ENCODE results near the gene KIFC3. TPM values are rescaled to one million over a fixed set of nuclear protein-coding genes. Genes with fewer than 3 reads are reported as not detected.

KIFC3 gene
- total RNA-seq, 1 donor from 2014 or later, result 96.9 TPM

GRCh38 chr16:57725151-57725550 lies 77.1 kb downstream of the KIFC3 start:
- Mint-ChIP-seq H3K27ac (ENCODE audit: unreplicated experiment) (no peak overlapping the region), H3K4me1 (ENCODE audit: low read depth, unreplicated experiment) (no peaks in the 10 kb centered on the region), H3K4me3 (ENCODE audit: unreplicated experiment) (no peak overlapping the region), H3K27me3 (ENCODE audit: low read depth, unreplicated experiment) (peaks cover 11% of the 10 kb centered on the region), H3K9me3 (ENCODE audit: unreplicated experiment) (no peaks in the 10 kb centered on the region), H3K36me3 (ENCODE audit: low read depth, unreplicated experiment) (no peaks in the 10 kb centered on the region)
- no peaks in the 10 kb centered on the region for H3K79me2 ChIP-seq (ENCODE audit: insufficient read depth, low read length)
- DNase-seq (ENCODE audit: low read depth) (no peak), FAIRE-seq (no peak)
- H3K27me3 ChIP-seq (ENCODE audit: insufficient read depth, low read length), result no peaks in the 10 kb centered on the region
- H3K27ac ChIP-seq (ENCODE audit: low read depth, low read length), result no peak overlapping the region
- H4K20me1 ChIP-seq (ENCODE audit: insufficient read depth, low read length), result no peaks in the 10 kb centered on the region
- H3K4me3 ChIP-seq (ENCODE audit: insufficient read depth, low read depth, low read length), result no peak overlapping the region
- TF ChIP-seq CTCF (IDR thresholded peaks at IDR 0.05; ENCODE audit: insufficient read depth, low read depth, low read length) (no peak), EZH2 (IDR thresholded peaks at IDR 0.05; ENCODE audit: insufficient read depth, low read length) (no peak)
- H3K4me1 ChIP-seq (ENCODE audit: insufficient read depth, low read length), result no peaks in the 10 kb centered on the region
- H3K4me2 ChIP-seq (ENCODE audit: low read length), result no peak overlapping the region
- H3K36me3 ChIP-seq (ENCODE audit: insufficient read depth, low read length), result no peaks in the 10 kb centered on the region
- no peaks in the 10 kb centered on the region for H3K9me3 ChIP-seq (ENCODE audit: insufficient read depth, low read depth, low read length)
- no peak overlapping the region for H3K9ac ChIP-seq (ENCODE audit: low read length)
- no peak overlapping the region for H2AFZ ChIP-seq (ENCODE audit: low read depth, low read length)

GRCh38 chr16:57724531-57724930 lies 77.8 kb downstream of the KIFC3 start:
- Histone ChIP-seq H3K4me3 (ENCODE audit: insufficient read depth, low read depth, low read length) (no peak overlapping the region), H3K9me3 (ENCODE audit: insufficient read depth, low read depth, low read length) (no peaks in the 10 kb centered on the region), H3K4me1 (ENCODE audit: insufficient read depth, low read length) (no peaks in the 10 kb centered on the region), H3K27ac (ENCODE audit: low read depth, low read length) (no peak overlapping the region), H3K36me3 (ENCODE audit: insufficient read depth, low read length) (no peaks in the 10 kb centered on the region), H3K9ac (ENCODE audit: low read length) (no peak overlapping the region), H3K79me2 (ENCODE audit: insufficient read depth, low read length) (no peaks in the 10 kb centered on the region), H3K27me3 (ENCODE audit: insufficient read depth, low read length) (no peaks in the 10 kb centered on the region), H2AFZ (ENCODE audit: low read depth, low read length) (no peak overlapping the region), H3K4me2 (ENCODE audit: low read length) (no peak overlapping the region), H4K20me1 (ENCODE audit: insufficient read depth, low read length) (no peaks in the 10 kb centered on the region)
- H3K4me1 Mint-ChIP-seq (ENCODE audit: low read depth, unreplicated experiment), result no peaks in the 10 kb centered on the region
- no peaks in the 10 kb centered on the region for H3K9me3 Mint-ChIP-seq (ENCODE audit: unreplicated experiment)
- no peak for DNase-seq (ENCODE audit: low read depth)
- no peak for FAIRE-seq
- H3K36me3 Mint-ChIP-seq (ENCODE audit: low read depth, unreplicated experiment), result no peaks in the 10 kb centered on the region
- H3K4me3 Mint-ChIP-seq (ENCODE audit: unreplicated experiment), result no peak overlapping the region
- TF ChIP-seq CTCF (IDR thresholded peaks at IDR 0.05; ENCODE audit: insufficient read depth, low read depth, low read length), result no peak
- TF ChIP-seq EZH2 (IDR thresholded peaks at IDR 0.05; ENCODE audit: insufficient read depth, low read length), result no peak
- peaks cover 12% of the 10 kb centered on the region for H3K27me3 Mint-ChIP-seq (ENCODE audit: low read depth, unreplicated experiment)
- H3K27ac Mint-ChIP-seq (ENCODE audit: unreplicated experiment), result no peak overlapping the region

GRCh38 chr16:57723170-57723569 lies 79.1 kb downstream of the KIFC3 start:
- Mint-ChIP-seq H3K4me3 (ENCODE audit: unreplicated experiment) (no peak overlapping the region), H3K36me3 (ENCODE audit: low read depth, unreplicated experiment) (no peaks in the 10 kb centered on the region), H3K4me1 (ENCODE audit: low read depth, unreplicated experiment) (no peaks in the 10 kb centered on the region), H3K27ac (ENCODE audit: unreplicated experiment) (no peak overlapping the region), H3K9me3 (ENCODE audit: unreplicated experiment) (no peaks in the 10 kb centered on the region), H3K27me3 (ENCODE audit: low read depth, unreplicated experiment) (peaks cover 14% of the 10 kb centered on the region)
- Histone ChIP-seq H3K9ac (ENCODE audit: low read length) (no peak overlapping the region), H3K4me1 (ENCODE audit: insufficient read depth, low read length) (no peaks in the 10 kb centered on the region), H3K4me3 (ENCODE audit: insufficient read depth, low read depth, low read length) (no peak overlapping the region), H3K27ac (ENCODE audit: low read depth, low read length) (no peak overlapping the region), H4K20me1 (ENCODE audit: insufficient read depth, low read length) (no peaks in the 10 kb centered on the region), H3K27me3 (ENCODE audit: insufficient read depth, low read length) (no peaks in the 10 kb centered on the region), H3K4me2 (ENCODE audit: low read length) (no peak overlapping the region), H2AFZ (ENCODE audit: low read depth, low read length) (no peak overlapping the region), H3K9me3 (ENCODE audit: insufficient read depth, low read depth, low read length) (no peaks in the 10 kb centered on the region), H3K79me2 (ENCODE audit: insufficient read depth, low read length) (no peaks in the 10 kb centered on the region), H3K36me3 (ENCODE audit: insufficient read depth, low read length) (no peaks in the 10 kb centered on the region)
- TF ChIP-seq CTCF (IDR thresholded peaks at IDR 0.05; ENCODE audit: insufficient read depth, low read depth, low read length) (no peak), EZH2 (IDR thresholded peaks at IDR 0.05; ENCODE audit: insufficient read depth, low read length) (no peak)
- no peak for DNase-seq (ENCODE audit: low read depth)
- no peak for FAIRE-seq
